ENCODE results near the gene COL18A1.

COL18A1 gene

GRCh38 chr21:45480701-45481500 lies 75.9 kb downstream of the COL18A1 start:
- DNase-seq (ENCODE audit: low spot score), result no peak

GRCh38 chr21:45481566-45481965 lies 76.6 kb downstream of the COL18A1 start:
- DNase-seq (ENCODE audit: low spot score), result no peak

GRCh38 chr21:45481977-45482898 lies 77.3 kb downstream of the COL18A1 start:
- DNase-seq (ENCODE audit: low spot score), result no peak

GRCh38 chr21:45482899-45483821 lies 78.2 kb downstream of the COL18A1 start:
- DNase-seq (ENCODE audit: low spot score), result peak; percentile 9

GRCh38 chr21:45484318-45484717 lies 79.4 kb downstream of the COL18A1 start:
- no peak for DNase-seq (ENCODE audit: low spot score)

GRCh38 chr21:45485686-45486442 lies 80.9 kb downstream of the COL18A1 start:
- DNase-seq (ENCODE audit: low spot score), result no peak

GRCh38 chr21:45486443-45487160 lies 81.6 kb downstream of the COL18A1 start:
- DNase-seq (ENCODE audit: low spot score), result no peak

- no peak for DNase-seq (ENCODE audit: low spot score)
Observed at GRCh38 chr21:45487161-45487806, 82.3 kb downstream of the COL18A1 start.

GRCh38 chr21:45487891-45488600 lies 83.1 kb downstream of the COL18A1 start:
- no peak for DNase-seq (ENCODE audit: low spot score)

GRCh38 chr21:45488931-45489721 lies 84.2 kb downstream of the COL18A1 start:
- DNase-seq (ENCODE audit: low spot score), result no peak

- DNase-seq (ENCODE audit: low spot score), result no peak
Observed at GRCh38 chr21:45489722-45489982, 84.7 kb downstream of the COL18A1 start.

GRCh38 chr21:45490049-45490731 lies 85.2 kb downstream of the COL18A1 start:
- no peak for DNase-seq (ENCODE audit: low spot score)

GRCh38 chr21:45491056-45491455 lies 86.1 kb downstream of the COL18A1 start:
- no peak for DNase-seq (ENCODE audit: low spot score)

- DNase-seq (ENCODE audit: low spot score), result no peak
Observed at GRCh38 chr21:45491623-45492022, 86.7 kb downstream of the COL18A1 start.

GRCh38 chr21:45492765-45493164 lies 87.8 kb downstream of the COL18A1 start:
- no peak for DNase-seq (ENCODE audit: low spot score)

- DNase-seq (ENCODE audit: low spot score), result no peak
Observed at GRCh38 chr21:45493401-45494001, 88.5 kb downstream of the COL18A1 start.

- DNase-seq (ENCODE audit: low spot score), result no peak
Observed at GRCh38 chr21:45494135-45494850, 89.3 kb downstream of the COL18A1 start.

All from hematopoietic multipotent progenitor cell treated with erythropoietin and hydrocortisone succinate and interleukin-3 and kit ligand, for 17 days (in vitro differentiated cells).